Measurements from ENCODE around the gene NELL1.

NELL1 gene

DNA sequence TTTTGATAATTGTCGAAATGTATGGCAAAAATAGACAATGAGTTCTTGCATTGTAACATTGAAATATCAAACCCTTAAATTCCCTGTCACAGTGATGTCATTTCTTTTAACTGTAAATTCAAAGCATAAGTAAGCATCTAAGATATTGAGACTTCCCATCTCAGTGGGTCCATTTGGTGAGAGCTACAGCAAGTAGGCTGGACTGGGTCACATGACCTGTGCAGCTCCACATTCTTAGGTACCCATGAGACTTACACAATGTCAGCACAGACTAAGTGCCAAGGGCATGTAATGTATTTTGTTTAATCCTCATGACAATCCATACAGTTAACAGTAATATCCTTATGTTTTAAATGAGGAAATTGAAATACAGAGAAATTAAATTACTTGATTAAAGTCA, 210.7 kb downstream of the NELL1 start:
- no peak for DNase-seq

DNA sequence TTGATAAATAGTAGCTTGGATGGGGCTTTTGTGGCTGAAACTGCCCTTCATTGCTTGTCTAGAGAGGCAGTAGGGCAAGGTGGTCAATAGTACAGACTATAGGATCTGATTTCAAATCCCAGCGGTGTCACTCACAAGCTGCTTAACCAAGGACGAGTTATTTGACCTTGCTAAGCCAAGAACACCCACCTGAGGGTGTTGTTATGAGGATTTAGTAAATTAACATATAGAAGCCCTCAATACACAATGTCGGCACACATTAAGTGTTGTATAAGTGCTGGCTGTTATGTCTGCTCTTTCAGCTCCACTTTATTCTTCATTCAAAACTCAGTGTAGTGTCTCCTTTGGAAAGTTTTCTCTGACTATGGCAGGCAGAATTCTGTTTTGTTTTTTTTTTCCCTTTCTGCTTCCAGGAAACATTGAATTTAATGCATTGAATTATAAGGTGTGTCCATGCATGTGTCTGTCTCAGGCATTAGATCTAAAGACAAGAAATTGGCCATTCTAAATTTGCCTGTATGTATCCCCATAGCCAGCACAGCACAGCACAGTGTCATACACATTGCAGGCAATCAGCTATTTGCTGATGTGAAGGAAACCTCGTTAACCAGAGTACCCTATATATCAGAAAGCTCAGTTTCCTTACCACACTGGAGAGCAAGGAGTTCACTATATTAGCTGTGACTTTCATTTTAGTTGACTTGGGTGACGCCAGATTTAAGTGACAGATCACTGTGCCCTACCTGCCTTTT, 212.1 kb downstream of the NELL1 start:
- DNase-seq = no peak

DNA sequence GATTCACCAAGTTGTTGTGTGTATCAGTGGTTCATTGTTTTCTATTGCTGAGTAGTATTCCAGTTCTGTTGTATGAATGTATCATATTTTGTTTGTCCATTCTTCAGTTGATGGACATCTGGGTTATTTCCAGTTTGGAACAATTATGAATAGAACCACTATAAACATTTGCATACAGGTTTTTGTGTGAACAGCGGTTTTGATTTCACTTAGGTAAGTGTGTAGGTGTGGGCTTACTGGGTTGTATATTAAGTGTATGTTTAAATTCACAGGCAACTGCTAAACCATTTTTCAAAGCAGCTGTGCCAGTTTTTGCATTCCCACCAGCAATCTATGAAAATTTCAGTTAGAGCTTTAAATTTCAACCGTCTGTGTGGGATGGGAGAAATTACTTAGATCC, 217.8 kb downstream of the NELL1 start:
- DNase-seq = no peak

DNA sequence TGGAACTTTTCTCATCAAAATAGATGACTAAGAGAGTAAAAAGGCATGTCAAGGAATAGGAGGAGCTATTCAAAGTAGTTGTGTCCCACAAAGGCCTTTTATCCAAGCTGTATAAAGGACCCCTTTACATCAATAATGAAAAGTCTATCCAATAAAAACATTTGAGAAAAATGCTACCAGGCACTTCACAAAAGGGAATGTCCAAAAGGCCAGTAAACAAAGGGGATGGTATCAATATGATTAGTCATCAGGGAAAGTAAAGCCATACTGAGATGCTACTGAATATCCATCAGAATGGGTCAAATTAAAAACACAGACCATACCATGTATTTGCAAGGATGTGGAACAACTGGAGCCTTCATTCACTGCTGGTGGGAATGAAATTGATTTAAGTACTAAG, 224.9 kb downstream of the NELL1 start:
- no peak for DNase-seq

DNA sequence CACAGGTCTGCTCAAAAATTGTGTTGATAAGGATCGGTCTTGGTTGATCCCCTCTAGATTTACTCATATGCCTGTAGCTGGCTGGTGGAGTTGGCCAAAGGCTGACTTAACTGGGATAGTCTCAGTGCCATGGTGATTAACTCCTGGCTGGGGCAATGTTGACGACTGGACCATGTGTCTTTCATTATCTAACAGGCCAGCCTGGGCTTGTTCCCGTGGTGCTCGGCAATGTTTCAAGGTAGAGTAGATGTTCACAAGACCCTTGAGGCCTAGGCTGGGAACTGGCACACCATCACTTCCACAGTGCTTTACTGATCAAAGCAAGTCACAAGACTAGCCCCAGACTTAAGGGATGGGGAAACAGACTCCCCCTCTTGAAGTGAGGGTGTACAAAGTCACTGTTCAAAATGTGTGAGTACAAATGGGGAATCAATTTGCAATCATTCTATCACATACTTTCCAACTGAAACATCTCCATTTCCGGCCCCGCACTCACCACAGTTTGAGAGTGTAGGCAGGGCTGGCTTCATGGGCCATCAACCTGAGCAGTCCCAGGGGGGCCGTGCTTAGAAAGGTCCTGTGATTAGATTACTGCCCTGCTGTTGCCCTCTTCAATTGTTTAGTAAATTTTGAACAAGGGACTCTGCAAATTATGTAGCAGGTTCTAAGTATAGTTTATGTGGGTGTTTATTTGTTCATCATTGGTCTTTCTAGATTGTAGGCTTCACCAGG, 240.8 kb downstream of the NELL1 start:
- no peak for DNase-seq

DNA sequence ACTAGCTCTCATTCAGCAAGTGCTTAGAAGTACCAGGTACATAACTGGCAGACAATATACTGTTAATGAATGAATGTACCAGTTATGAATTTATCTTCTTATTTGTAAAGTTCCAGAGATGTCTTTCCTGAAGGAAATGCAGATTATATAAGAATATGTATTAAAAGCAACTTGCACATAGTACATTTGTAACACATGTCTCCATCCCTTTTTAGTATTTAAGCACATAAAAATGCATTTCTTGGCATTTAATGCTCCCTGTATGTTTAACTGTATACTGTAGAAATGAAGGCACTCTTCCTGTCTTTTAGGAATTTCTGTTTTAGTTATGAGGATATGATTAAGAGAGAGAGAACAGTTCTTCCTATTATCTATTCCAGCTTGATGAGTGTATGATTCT, 241.3 kb downstream of the NELL1 start:
- no peak for DNase-seq

DNA sequence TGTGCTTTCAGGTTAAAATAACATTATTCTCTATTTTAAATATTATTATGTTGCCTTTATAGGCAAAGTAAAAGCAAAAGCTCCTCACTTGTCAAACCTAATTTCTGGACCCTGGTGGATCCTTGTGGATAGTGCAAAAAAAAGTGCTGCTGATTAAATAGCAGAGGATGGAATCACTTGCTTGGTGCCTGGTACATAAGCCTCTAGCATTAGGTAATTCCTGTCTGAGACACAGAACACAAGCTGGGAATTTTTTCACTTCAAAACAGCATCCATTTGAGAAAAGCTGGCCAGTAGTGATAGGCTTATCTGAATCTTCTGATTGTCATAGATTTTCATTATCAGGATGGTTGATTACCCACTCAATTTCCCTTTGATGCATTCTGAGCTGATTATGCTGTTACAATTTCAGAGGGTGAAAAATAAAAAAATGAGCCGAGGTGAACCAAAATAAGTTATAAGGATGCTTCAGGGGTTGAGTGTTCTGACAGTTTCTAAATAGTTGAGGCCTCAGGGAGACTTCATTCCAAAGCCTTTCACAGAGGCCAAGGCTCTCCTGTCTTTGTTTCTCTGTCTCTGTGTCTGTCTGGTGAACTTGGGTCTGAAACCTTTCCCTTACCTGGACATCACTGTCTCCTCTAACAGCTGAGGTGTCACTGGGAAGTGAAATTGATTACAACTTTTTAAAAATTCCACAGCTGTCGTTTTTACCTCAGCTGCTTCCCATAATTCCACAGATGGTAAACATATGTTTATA, 242.9 kb downstream of the NELL1 start:
- no peak for DNase-seq

DNA sequence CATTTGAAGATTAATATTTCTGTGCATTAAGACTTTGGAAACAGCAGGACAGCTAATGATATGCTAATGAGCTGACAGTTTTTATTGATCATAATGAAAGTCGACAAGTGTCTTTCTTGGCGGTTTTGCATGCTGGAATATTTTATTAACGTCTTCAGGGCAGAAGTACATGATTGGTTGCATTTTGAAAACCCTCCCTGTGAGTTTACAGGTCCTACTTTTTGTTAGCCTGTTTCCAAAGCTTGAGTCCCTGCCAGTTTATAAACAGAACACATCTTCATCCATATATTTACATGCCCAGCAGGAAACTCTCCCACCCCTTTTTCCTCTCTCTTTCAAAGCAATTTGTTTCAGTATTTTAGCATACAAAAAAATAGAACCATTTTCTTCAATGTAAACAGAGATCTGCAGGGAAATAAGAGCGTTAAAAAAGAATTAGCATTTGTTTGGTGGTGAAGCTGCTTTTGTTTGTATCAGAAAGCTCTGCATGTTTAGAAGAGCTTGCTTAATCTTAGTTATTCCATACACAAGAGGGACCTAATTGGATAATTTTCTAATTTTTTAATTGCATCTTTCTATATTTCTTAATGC, 243.6 kb downstream of the NELL1 start:
- no peak for DNase-seq

DNA sequence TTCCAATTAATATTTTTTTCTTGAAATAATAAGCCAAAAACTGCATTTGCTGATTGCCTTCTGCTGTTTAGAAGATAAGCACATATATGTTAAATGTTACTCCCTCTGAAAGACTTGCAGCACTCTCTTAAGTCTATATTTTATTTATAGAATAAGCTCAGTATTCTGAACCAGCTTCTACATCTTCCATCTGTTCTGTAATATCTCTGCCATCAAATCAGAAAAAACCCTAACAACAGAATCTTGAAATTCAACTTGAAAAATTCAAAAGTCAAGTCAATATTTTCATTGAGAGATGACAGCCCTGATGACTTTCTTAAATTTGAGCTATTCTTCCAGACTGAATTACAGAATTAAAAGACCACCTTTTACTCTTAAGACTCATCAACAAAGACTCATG, 247.9 kb downstream of the NELL1 start:
- DNase-seq = no peak

DNA sequence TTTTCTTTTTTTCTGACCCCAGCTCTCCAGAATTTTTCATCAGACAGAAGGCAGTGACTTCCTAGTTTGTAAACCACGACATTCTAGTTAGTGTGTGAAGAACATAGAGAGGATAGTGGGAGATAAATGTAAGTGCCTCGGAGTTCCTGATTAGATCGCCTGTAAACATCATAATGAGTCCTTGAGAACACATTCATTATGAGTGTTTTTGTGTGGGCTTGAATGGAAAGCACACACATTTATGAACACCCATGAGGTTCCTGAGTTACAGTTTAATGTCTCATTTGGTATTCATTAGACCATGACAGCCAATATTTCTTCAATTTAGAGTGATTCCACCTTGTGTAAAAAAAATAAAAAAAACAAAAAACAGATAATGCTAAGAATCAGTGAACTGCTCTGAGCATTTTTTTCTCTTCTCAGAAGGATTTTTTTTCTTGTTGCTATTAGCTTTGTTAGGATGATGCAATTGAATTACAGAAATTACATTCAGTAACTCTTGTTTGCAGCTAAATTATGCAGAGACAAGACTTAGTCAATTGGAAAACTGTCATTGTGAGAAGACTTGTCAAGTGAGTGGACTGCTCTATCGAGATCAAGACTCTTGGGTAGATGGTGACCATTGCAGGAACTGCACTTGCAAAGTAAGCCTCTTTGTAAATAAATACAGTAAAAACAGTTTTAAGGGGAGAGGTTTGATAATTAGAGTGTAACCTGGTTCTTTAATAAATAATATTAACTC, 257.6 kb downstream of the NELL1 start:
- no peak for DNase-seq

DNA sequence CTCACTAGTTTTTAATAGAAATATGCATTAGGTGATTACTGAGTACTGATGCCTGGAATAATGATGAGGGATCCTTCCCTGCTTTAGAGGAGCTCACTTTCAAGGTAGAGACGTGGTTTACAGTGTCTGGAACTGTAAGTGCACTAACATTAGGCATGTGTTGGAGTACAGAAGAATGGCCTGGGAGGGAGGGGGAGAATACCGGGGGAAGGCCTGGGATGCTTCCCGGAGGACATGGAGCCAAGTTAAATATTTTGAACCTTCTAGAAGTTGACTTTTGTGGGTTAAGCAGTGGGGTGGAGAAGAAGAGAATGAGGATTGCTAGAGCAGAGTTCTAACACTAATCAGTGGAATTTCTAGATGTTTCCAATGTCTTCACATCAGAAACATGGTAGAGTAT, 261.6 kb downstream of the NELL1 start:
- no peak for DNase-seq

DNA sequence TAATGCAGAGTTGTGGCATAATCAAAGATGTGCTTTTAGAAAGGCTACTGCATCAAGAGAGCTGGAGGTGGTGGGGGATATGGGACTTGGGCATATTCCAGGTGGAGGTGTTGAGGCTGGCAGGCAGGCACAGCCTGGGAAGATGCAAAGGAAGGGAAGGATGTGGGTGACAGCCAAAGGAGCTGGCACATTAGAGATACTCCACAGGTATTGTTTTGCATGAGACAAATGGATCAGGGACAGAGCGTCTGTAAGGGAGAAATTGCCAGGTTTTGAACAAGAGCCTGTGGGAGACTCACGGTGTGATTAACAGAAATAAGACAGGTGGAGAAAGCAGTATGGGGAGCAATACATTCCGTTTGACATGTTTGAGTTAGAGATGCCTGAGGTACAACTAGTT, 263.7 kb downstream of the NELL1 start:
- DNase-seq = no peak

DNA sequence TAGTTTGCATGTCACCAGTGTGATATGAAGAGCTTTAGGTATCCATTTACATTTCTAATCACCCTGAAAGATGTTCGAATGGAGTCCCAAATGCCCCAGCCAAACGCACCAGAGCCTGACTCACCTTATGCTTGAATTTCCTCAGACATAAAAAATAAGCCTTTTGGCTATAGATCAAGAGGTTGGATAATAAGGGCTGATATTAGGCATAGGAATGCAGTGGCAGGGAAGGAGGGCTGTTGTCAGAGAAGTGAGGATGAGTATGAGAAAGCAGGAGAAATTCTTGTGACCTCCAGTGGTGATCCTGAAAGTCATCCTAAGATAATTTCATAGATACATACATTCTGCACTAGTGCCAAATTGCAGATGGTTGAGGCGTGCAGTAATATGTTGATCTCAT, 264.6 kb downstream of the NELL1 start:
- DNase-seq = no peak

DNA sequence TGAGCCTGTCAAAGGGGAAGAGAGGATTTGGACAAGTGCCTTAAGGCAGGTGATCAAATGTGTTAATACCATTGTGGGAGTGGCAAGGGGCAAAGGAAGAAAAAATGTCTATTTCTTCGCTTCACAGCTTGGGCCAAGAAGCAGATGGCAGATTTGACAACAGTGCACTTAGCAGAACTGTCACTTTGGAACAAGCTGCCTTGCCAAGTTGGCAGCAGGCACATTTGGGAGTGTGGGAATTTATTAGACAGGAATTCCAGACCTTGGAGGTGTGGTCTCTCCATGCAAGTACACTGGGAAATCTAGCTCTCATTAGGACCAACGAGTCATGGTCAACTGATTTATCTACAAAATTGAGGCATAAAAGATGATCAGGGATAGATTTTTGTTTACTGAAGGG, 265.1 kb downstream of the NELL1 start:
- no peak for DNase-seq

DNA sequence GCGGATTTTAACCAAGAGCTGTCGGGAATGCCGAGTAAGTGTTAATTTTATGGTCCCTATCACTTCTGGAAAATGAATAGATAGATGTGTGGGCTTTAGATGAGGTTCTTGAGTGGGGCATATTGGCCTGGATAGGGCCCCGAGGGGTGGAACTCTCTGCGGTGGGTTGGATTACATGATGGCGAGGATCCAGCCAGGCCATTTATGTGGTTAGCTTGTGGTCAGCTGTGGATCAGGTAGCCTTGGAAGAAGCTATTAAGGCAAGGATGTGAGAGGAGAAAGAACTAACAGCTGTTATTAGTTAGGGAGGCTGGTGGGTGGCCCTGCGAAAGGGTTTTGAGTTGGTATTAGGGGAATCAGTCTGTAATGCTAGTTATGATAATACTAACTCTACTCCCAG, 268.4 kb downstream of the NELL1 start:
- DNase-seq = no peak

DNA sequence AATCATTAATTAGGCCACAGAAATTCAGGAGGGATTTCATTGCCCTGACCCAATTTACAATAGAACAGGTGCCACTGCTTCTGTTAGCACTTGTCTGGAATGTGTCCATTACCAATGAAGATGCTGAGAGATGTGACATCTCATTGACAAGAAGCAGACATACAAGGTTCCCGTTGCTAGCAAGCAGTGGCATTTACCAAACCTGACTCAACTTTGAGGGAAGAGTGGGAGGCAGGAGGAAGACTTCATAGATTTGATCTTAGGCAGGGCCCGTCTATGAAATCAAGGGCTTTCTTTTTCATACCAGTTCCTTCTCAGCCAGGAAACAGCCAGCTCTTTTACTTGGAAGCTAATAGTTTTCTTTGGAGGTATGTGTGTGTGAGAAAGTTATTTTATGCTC, 280.2 kb downstream of the NELL1 start:
- DNase-seq = no peak

DNA sequence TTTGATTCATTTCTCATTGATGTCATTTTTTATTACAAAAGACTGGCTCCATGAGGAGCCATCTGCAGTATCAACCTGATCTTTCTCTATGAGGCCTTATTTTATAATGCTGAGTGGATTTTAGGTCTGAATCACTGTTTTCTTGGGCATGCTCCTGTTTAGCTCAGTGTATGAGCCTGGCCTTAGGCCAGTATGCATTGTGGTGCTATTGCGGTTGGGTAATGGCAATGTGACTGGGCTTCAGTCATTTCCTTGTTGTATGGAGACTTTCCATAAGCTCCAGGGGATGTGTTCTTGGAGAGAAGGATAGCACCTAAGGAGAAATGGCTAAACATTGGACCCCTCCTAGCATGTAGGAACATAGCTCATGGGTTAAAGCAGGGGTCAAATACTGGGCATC, 293.2 kb downstream of the NELL1 start:
- no peak for DNase-seq

DNA sequence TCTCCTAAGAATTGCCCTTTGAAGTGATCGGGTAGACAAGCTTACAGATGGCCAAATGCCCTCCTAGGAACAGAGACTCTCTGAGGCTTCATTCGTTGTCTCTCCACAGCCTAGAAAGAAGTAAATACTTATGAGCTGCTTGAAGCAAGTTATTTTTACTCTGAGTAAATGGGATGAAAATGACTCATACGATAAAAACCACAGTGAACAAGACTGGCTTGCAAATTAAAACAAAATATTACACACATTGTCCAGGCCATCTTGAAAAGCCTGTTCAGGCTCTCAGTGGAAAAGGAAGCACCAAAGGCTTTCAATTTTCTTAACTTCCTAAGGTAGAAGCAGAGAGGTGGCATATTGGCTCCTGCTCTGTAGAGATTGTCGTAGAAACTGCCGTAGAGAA, 294.2 kb downstream of the NELL1 start:
- no peak for DNase-seq

DNA sequence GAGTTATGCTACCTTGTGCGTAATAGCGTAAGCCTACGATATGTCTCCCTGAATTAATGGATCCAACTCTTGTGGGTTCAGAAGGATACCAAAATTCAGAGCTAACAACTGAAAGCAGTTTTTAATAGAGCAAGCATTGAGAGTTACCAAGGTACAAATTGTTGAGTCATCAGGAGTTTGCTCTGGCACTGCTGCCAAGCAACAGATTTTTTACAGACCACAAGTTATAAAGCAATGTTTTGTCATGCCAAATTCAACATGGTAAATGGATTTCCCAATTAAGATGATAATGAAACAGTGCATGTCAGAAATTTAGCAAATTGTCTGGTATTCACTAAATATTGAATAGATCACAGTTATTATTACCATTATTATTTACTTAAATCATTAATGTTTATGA, 295.6 kb downstream of the NELL1 start:
- no peak for DNase-seq

DNA sequence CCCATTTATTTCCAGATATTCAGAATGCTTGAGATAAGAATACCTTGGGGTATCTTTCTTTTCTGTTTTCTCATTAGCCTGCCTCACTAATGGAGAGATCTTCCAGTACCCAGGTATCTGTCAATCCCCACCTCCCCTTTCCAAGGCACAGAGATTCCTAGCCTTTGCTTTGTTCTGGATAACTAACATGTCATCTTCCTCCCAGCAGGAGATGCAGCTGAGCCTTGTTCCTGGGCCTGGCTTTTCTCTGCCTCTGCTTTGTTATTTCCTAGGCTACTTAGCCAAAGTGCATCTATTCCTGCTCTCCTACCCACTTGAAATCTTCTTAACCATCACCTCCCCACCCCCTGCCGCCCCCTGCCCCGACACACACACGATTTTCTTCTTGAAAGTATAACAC, 297.1 kb downstream of the NELL1 start:
- DNase-seq = no peak

DNA sequence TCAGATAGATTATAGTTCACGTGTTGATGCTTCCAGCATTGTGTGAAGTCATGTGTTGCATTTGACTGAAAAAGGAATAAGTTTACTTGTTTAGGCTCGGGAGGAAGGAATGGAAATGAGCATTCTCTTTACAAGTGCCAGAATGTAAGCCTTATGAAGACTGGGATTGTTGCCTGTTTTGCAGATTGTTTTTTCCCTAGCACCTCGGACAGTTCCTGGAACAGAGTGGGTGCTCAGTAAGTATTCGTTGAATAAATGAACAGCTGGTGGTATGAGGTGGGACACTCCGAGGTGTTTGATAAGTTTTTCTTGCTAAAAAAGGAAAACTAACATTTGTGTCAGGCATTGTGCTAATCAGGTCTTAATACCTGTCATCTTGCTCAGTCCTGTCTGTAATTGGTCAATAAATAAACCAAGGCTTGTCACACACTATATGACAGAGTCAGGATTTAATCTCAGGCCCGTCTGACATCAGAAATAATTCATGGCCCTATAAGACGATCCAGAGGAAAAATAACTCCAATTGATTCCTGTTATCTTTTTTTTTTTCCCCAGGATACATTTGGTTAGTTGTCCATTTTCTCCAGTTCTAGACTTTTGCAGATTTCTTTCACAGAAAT, 304.7 kb downstream of the NELL1 start:
- no peak for DNase-seq

DNA sequence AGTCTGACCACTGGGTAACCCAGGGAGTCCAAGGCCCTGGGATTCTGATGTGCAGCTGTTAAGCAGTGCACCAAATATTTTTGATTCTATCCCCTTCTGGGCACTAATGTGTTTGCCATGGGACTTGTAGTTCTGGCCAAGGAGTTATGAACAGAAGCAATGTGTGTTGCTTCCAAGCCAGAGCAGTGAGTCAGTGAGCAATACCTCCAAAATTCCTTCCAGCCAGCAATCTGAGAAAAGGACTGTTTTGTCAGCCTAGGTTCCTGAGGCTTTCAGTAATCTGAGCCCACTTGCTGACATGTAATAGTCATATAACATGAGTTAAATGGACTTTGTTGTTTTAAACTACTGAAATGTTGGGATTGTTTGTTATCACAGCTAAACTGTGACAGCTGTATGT, 311.4 kb downstream of the NELL1 start:
- DNase-seq = no peak

All from suppressor macrophage (primary cell).